ENCODE measurements around the gene KCNK2.

The KCNK2 gene

DNA sequence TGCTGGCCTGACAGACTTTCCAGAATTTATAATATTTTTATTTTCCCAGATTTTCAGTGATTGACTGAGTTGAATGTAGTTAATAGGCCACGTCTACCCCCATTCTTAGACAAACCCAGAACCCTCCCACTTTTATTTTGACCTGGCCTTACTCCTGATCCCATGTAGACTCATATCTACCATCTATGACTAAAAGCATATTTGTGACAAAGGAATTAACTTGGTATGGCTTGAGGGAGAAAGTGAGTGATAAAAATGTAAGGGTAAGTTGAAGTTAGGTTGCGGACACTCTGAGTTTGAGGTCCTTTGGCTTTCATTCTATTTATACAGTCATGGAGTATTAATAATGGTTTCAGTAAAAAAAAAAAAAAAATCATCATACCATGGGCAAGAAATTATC, 168.4 kb downstream of the KCNK2 start:
- DNase-seq (ENCODE audit: low spot score) (no peak), FAIRE-seq (no peak)

- DNase-seq (ENCODE audit: low spot score) (no peak), FAIRE-seq (no peak)
Measured at GRCh38 chr1:215251428-215251827, 168.9 kb downstream of the KCNK2 start.

GRCh38 chr1:215252164-215252563, 169.6 kb downstream of the KCNK2 start:
- FAIRE-seq (no peak), DNase-seq (ENCODE audit: low spot score) (no peak)

GRCh38 chr1:215256936-215257679, 174.6 kb downstream of the KCNK2 start:
- FAIRE-seq (no peak), DNase-seq (ENCODE audit: low spot score) (no peak)

DNA sequence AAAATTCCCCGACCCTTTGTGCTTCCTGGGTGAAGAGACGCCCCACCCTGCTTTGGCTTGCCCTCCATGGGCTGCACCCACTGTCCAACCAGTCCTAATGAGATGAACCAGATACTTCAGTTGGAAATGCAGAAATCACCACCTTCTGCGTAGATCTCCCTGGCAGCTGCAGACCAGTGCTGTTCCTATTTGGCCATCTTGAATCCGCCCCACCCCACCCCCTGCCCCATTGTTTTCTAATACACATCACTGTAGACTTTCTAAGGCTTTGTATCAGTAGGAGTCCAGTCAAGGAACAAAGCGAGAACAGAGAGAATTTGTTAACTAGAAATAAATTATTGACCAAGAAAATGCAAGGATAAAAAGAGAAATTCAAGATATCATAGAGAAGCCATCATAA, 178.2 kb downstream of the KCNK2 start:
- DNase-seq (ENCODE audit: low spot score) (no peak), FAIRE-seq (no peak)

DNA sequence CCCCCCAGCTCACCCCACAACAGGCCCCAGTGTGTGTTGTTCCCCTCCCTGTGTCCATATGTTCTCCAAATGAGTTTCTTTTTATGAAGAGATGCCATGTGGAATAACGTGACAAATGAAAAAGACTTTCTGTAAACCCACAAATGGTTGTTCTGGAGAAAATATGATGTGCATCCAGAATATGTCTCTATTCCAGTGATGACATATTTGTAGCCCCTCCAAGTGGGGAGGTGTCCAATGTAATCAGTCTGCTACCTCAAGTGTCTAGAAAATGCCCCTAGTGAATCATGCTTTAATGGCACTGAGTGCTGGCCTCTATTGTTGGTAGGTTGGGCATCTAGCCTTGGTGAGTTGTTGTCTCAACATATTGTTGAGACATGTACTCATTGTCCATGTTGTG, 179.6 kb downstream of the KCNK2 start:
- FAIRE-seq, result no peak

DNA sequence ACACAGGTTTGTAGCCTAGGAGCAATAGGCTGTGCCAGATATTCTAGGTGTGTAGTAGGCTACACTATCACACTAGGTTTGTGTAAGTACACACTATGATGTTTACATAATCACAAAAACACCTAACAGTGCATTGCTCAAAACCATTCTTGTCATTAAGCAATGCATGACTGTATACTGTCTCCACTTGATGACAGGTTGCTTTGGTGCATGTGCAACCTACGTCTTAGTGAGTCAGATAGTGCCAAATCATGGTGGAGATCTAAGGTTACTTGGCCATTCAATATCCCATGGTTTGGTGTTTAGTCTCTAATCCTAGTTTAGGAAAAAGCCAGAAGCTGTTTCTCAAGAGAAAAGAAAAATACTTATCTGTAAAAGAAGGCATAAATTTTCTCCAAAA, 181.1 kb downstream of the KCNK2 start:
- DNase-seq (ENCODE audit: low spot score), result no peak
- FAIRE-seq, result no peak

More for the DNA sequence above, 179.6 kb downstream of the KCNK2 start:
- no peak for DNase-seq (ENCODE audit: low spot score)

DNA sequence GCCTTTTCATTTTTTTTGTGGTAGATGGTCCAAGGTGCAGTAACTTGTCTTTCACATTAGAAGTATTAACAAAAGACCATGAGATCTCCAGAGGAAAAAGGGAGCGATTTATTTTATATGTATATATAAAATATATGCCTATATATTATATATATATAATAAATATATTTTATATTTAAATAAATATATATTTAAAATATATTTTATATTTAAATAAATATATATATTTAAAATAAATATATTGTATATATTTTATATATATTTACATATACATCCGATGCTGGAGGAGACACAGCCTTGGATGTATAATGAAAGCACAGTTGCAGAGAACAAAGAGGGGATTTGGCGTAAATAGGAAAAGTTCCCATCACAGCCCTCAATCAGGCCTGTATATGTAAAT, 182.1 kb downstream of the KCNK2 start:
- DNase-seq (ENCODE audit: low spot score), result no peak
- FAIRE-seq, result no peak

GRCh38 chr1:215267495-215267894, 185.0 kb downstream of the KCNK2 start:
- FAIRE-seq, result no peak
- DNase-seq (ENCODE audit: low spot score), result no peak

DNA sequence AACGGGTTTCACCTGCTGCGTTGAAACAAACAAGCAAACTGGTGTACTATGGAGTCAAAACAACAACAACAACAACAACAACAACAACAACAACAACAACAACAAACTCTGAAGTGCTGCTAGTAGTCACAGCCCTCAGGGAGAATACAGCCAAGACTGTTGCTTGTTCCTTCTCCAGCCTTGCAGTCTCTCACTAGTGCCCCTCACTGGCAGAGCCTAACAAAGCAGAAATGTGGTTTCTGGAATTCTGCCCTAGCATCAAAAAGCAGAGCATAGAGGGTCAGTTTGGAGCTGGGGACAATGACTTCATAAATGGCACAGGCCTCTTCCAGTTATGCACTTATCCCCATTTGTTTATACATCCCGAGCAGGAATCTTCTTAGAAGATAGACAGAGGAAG, 187.4 kb downstream of the KCNK2 start:
- FAIRE-seq (no peak), DNase-seq (ENCODE audit: low spot score) (no peak)

DNA sequence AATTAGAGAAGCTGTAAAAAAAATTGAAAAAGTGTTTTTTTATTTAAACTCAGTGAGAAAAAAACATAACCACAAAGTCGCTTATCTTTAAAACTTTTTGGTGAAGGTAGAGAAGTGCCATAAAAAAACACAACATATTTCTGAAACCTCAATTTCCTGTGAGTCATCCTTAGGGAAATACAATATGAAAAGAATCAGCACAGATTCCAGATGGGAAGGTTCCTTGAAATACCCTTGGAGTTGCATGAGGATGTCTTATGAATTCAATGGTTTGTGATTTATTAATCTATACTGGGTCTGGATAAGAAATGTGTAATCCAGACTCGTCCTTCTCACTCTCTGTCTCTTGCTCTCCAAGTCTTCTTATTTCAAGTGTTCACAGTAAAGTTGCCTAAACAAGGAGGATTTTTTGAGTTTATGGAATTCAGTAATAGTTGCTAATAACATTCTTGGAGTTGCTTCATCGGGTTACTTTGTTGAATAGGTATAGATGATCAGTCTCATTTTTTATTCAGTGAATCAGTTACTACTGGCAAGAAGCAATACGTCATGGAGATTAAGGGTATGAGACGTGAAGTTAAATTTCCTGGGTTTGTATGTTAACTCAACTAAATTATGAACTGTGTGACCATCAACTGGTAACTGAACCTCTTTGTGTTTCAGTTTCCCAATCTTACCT, 191.4 kb downstream of the KCNK2 start:
- DNase-seq (ENCODE audit: low spot score), result peak; percentile 53
- FAIRE-seq, result no peak

DNA sequence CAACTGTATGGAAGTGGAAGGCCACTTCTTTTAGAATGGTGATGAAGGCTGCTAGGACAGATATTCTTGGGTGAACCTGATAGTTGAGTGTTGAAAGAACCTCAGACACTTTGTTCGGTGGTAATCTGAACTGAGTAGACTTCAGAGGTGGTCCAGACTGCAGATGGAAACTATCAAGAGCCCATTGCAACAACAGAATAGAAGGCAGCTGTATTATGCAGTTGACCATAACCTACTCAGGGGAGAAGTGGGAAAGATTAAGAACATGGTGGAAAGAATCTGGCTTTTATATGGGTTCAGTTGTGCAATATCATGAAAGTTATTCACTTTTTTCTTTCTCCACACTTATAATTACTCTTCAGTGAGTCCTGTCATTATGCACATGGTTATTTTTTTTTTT, 194.0 kb downstream of the KCNK2 start:
- FAIRE-seq, result no peak
- no peak for DNase-seq (ENCODE audit: low spot score)

GRCh38 chr1:215277532-215277931, 195.0 kb downstream of the KCNK2 start:
- DNase-seq (ENCODE audit: low spot score) (no peak), FAIRE-seq (no peak)

- FAIRE-seq (no peak), DNase-seq (ENCODE audit: low spot score) (no peak)
Measured at GRCh38 chr1:215279682-215280081, 197.1 kb downstream of the KCNK2 start.

- no peak for FAIRE-seq
- DNase-seq (ENCODE audit: low spot score), result no peak
Measured at GRCh38 chr1:215282557-215282956, 200.0 kb downstream of the KCNK2 start.

DNA sequence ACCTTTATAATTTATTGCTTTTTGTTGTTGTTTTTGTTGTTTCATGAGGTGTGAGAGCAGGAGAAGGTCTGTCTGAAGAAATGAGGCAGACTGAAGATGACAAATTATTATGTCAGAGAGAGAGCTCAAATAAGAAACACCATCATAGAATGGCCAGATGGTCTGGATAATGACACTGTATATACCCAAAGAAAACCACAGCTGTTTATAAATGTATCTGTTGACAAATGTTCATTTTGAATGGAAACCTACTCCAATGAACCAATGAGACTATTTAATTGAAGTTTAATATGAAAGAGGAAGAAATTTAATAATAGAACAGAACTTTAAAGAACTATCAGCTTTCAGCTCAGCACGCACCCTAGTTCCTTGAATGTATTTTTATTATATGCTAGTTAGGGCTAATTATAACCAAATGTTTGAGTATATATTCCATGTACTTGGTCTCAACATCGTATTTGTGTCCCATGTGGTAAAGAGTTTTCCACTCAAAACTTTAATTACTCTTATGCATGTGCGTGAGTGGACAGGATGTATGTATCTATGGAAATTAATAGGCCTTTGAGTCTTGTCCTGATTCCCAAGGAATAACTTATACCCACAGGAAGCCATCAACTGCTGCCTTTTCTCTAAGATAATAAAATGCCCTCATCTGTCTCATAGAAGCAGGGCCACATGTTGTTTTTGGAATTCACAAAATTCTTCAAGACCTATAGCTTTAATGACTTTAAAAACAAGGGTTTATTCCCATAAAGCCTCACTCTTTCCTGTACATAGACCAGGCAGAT, 202.7 kb downstream of the KCNK2 start:
- DNase-seq (ENCODE audit: low spot score) (no peak), FAIRE-seq (no peak)

Measured in urothelium cell line (cell line).